Spleen (tissue), 7 donors: ENCODE data around the gene ZMYND15.

Experiments
- CTCF ChIP-seq, 11 experiments: fragments of 200-600 bp in 7 of 11; fragments of 450-650 bp in 4 of 11; sonication (generic) in 4 of 11; IDR thresholded peaks in 8 of 11; conservative IDR thresholded peaks in 3 of 11; 1 replicate in 7 of 11; 2 replicates in 4 of 11; pipeline versions ENCODE4 v1.4.0 to v1.8.0; 2016 to 2021; ENCODE audit warnings: antibody characterized with exemption in 11 of 11, inconsistent platforms in 4 of 11, mild to moderate bottlenecking in 1 of 11
- POLR2A ChIP-seq, 3 donors: fragments of 450-650 bp; IDR thresholded peaks; one replicate each; pipeline ENCODE4 v1.5.1; 2017; ENCODE audit warnings: antibody characterized with exemption in 3 of 3, mild to moderate bottlenecking in 1 of 3
- POLR2AphosphoS5 ChIP-seq, 3 donors: sonication (generic); formaldehyde crosslinking; IDR thresholded peaks; one replicate each; pipeline ENCODE4 v1.5.1; 2017; ENCODE audit warnings: antibody characterized with exemption in 3 of 3
- donor health status: DM: no; HTN: no; CAD: no; lungs with moderate emphysema.
- donor health status: DM: no; HTN: no; CAD: no.
- donor health status: DM: no; HTN: no; CAD: no.

GRCh38 chr17:4785311-4786105, 45.9 kb downstream of the ZMYND15 start:
- no peak for TF ChIP-seq POLR2AphosphoS5 (IDR thresholded peaks at IDR 0.05)
- TF ChIP-seq CTCF (IDR thresholded peaks at IDR 0.05 in 8 of 11, conservative IDR thresholded peaks at IDR 0.05 in 3 of 11) = no peak
- no peak for TF ChIP-seq POLR2A (IDR thresholded peaks at IDR 0.05)
